Mononuclear cell (primary cell): ENCODE data around the gene VWA3A. TPM values are rescaled to one million over a fixed set of nuclear protein-coding genes. Genes with fewer than 3 reads are reported as not detected.
"Not testable (repeated sequence)": the region's sequence is repeated elsewhere in the genome, so short reads cannot be mapped to it uniquely, and the experiment has no call there.

Experiments
- H3K27me3 ChIP-seq: 2 replicates; pipeline ENCODE4 v1.6.0; 2011; ENCODE audit warnings: low read length, control low read depth; ENCODE audit not compliant: insufficient read depth
- H3K4me1 ChIP-seq: 2 replicates; pipeline ENCODE4 v1.5.1; 2011; ENCODE audit warnings: mild to moderate bottlenecking, low read length, control low read depth; ENCODE audit not compliant: insufficient read depth
- H3K4me3 ChIP-seq: 2 replicates; pipeline ENCODE4 v1.5.1; 2011; ENCODE audit warnings: mild to moderate bottlenecking, low read length, moderate library complexity
- H3K9me3 ChIP-seq: 2 replicates; pipeline ENCODE4 v1.5.1; 2011; ENCODE audit warnings: low read depth, mild to moderate bottlenecking, control low read depth, low read length
- total RNA-seq: library from RNA; depleted of rRNA; stranded (reverse); fragments of >200 nt; gene quantifications from one replicate; pipeline ENCODE4 v1.2.3, GENCODE V29; 2012

The VWA3A gene, protein sequence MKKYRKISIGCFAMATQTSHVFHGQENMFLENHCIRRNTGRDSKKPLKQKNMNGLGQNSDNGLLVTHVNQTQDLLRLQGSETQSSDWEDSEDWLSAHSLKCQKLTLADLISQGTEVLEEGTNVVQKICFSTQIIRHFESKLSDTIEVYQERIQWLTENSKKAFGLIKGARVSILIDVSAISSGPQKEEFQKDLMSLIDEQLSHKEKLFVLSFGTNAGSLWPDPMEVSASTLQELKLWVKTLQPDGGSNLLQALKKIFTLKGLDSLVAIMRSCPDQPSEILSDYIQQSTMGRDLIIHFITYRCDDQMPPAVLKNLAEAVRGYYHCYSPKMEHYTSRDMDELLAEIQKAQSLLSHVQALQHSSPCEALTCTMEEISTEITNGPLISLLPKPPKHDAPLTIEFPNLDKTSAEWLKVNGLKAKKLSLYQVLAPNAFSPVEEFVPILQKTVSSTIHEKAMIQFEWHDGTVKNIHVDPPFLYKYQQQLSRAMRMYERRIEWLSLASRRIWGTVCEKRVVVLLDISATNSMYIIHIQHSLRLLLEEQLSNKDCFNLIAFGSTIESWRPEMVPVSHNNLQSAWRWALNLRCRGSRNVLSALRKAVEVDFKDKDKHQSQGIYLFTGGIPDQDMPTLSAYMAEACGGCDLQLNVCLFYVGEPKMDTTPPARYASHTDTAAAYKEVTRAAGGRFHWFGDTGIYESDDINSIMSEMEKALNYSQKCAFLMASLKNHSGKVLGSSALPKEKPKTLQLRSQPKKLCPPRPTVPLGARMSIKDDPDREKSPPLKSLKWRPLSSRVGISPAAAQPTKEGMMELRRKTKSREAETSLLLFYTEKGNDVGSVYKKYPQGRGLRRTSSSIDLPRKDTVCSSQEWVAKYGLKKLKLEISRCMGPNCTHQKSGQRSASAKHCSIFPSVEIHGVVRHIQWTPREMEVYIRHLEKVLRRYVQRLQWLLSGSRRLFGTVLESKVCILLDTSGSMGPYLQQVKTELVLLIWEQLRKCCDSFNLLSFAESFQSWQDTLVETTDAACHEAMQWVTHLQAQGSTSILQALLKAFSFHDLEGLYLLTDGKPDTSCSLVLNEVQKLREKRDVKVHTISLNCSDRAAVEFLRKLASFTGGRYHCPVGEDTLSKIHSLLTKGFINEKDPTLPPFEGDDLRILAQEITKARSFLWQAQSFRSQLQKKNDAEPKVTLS
- total RNA-seq = 0.10 TPM

- H3K9me3 ChIP-seq = no peaks in the 10 kb centered on the region
- no peaks in the 10 kb centered on the region for H3K4me1 ChIP-seq
- no peaks in the 10 kb centered on the region for H3K27me3 ChIP-seq
- no peak within 1 kb of the TSS for H3K4me3 ChIP-seq
These were observed at the start of gene VWA3A for GRCh38 chr16:22092143-22092933. VWA3A (plus strand) TSS chr16:22092541; CDS start chr16:22092638, 97 bp downstream.

DNA sequence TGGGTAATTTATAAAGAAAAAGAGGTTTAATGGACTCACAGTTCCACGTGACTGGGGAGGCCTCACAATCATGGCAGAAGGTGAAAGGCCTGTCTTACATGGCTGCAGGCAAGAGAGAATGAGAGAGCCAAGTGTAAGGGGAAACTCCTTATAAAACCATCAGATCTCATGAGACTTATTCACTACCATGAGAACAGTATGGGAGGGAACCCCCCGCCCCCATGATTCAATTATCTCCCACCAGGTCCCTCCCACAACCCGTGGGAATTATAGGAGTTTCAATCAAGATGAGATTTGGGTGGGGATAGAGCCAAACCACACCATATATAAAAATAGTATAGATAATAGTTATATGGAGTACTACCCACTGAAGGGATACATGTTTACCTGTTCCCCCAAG is 48.5 kb upstream of the VWA3A start:
- H3K9me3 ChIP-seq, H3K4me3 ChIP-seq, H3K4me1 ChIP-seq, H3K27me3 ChIP-seq: not testable (repeated sequence)

DNA sequence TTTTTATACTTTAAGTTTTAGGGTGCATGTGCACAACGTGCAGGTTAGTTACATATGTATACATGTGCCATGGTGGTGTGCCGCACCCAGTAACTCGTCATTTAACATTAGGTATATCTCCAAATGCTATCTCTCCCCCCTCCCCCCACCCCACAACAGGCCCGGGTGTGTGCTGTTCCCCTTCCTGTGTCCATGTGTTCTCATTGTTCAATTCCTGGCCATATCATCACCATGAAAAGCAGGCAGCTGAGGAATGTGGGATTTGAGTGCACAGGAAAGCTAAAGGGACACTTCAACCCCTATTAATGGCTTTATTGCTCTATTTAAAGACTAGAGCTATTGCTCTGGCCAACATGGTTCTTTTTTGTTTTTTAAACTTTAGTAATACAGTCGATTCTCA is 46.5 kb upstream of the VWA3A start:
- H3K4me1 ChIP-seq, H3K4me3 ChIP-seq, H3K27me3 ChIP-seq, H3K9me3 ChIP-seq: not testable (repeated sequence)

- no peaks in the 10 kb centered on the region for H3K9me3 ChIP-seq
- H3K4me3 ChIP-seq = no peak overlapping the region
- H3K4me1 ChIP-seq = no peaks in the 10 kb centered on the region
- no peaks in the 10 kb centered on the region for H3K27me3 ChIP-seq
These were observed 41.4 kb upstream of the VWA3A start for GRCh38 chr16:22050963-22051362.

- Histone ChIP-seq H3K9me3 (no peaks in the 10 kb centered on the region), H3K4me1 (no peaks in the 10 kb centered on the region), H3K4me3 (no peak overlapping the region), H3K27me3 (no peaks in the 10 kb centered on the region)
These were observed 39.4 kb upstream of the VWA3A start for GRCh38 chr16:22052980-22053379.

GRCh38 chr16:22053921-22054341 is 38.4 kb upstream of the VWA3A start:
- Histone ChIP-seq H3K9me3 (no peaks in the 10 kb centered on the region), H3K4me1 (no peaks in the 10 kb centered on the region), H3K4me3 (no peak overlapping the region), H3K27me3 (no peaks in the 10 kb centered on the region)

GRCh38 chr16:22054847-22055590 is 37.3 kb upstream of the VWA3A start:
- Histone ChIP-seq H3K4me1 (no peaks in the 10 kb centered on the region), H3K4me3 (no peak overlapping the region), H3K9me3 (no peaks in the 10 kb centered on the region), H3K27me3 (no peaks in the 10 kb centered on the region)

GRCh38 chr16:22055881-22056280 is 36.5 kb upstream of the VWA3A start:
- Histone ChIP-seq H3K4me3 (no peak overlapping the region), H3K27me3 (no peaks in the 10 kb centered on the region), H3K9me3 (no peaks in the 10 kb centered on the region), H3K4me1 (no peaks in the 10 kb centered on the region)

- no peaks in the 10 kb centered on the region for H3K9me3 ChIP-seq
- H3K27me3 ChIP-seq = no peaks in the 10 kb centered on the region
- H3K4me1 ChIP-seq = no peaks in the 10 kb centered on the region
- no peak overlapping the region for H3K4me3 ChIP-seq
These were observed 28.4 kb upstream of the VWA3A start for GRCh38 chr16:22063888-22064467.

DNA sequence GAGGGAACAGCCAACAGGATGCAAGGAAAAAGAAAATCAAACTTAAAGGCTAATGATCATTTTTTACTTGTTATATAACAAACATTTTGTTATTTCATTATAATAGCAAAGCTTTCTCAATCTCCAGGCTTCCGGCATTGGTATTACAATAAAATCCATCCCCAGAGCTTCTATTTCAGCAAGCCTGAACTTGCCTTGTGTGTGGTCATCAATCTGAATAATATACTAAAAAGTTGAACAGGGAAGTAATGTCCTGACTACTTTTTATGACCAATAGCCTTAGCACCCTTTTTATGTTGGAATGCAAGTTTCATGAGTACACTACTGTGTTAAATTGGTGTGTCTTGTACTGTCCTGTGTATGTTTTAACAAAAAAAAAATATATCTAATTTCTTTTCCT is 27.1 kb upstream of the VWA3A start:
- Histone ChIP-seq H3K4me1 (no peaks in the 10 kb centered on the region), H3K4me3 (no peak overlapping the region), H3K27me3 (no peaks in the 10 kb centered on the region), H3K9me3 (no peaks in the 10 kb centered on the region)

- H3K9me3 ChIP-seq = no peaks in the 10 kb centered on the region
- H3K27me3 ChIP-seq = no peaks in the 10 kb centered on the region
- no peaks in the 10 kb centered on the region for H3K4me1 ChIP-seq
- no peak overlapping the region for H3K4me3 ChIP-seq
These were observed 21.7 kb upstream of the VWA3A start for GRCh38 chr16:22070361-22071330.

DNA sequence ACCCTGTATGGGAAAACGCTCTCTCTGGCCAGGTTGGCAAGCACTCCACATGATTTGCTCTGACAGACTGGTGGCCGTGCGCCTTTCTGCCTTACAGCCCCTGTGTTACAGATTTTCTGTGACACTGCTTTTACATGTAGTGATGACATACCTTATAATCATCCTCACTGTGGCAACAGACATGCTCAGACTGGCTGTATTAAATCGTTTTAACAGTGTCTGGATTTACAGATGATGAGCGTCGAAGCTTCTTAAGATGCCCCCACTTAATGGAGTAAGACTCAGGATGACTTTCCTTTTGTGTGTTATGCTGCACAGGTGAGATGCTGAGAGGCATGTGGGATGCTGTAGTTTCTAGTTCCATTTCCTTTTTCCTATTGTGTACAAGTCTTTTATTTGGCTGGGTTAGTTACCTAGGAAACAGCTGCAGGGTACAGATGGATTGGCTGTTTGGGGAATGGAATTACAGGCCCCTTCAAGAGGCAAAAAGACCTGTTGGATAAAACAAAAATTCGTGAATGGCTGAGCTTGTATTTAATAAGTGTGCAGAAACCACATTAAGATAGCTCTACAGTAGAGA is 20.9 kb upstream of the VWA3A start:
- no peaks in the 10 kb centered on the region for H3K9me3 ChIP-seq
- no peaks in the 10 kb centered on the region for H3K27me3 ChIP-seq
- no peaks in the 10 kb centered on the region for H3K4me1 ChIP-seq
- no peak overlapping the region for H3K4me3 ChIP-seq
